ENCODE measurements around the gene STK39.

The STK39 gene

DNA sequence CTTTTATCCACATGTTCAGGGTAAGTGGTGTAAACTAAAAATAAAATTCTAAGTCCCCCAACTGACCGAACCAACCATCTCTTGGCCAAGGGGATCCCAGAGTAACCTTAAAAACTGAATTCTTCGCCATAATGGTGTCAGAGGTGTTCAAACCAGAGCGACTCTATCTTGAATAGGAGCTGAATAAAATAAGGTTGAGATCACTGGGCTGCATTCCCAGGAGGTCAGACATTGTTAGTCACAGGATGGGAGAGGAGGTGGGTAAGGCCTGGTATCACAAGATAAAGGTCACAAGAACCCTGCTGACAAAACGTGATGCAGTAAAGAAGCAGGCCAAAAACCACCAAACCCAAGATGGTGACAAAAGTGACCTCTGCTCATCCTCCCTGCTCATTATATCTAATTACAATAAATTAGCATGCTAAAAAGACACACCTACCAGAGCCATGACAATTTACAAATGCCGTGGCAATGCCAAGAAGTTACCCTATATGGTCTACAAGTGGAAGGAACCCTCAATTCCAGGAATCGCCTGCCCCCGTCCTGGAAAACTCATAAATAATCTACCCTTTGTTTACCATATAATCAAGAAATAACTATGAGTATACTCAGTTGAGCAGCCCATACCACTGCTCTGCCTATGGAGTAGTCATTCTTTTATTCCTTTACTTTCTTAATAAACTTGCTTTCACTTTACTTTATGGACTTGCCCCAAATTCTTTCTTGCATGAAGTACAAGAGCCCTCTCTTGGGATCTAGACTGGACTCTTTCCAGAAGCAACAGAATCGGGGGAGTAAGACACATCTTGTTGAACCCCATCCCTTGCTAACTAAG, 302.4 kb downstream of the STK39 start:
- no peak for DNase-seq

DNA sequence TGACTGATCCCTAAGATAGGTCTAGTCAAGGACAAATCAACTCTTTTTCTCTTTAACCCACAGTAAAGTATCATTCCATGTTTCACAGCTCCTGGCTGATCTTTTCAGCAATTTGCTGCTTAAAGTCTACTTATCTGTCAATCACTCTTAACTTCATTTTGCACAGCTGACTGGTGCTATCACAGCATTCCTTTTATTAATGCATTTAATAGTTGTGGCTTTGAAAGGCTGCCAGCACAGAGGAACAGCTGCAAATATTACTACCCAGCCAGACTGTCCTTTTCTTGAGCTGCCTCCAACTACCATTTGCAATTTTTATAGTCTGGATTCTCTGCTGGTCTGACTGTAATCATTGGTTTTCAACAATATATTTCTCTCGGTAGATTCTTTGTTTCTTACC, 303.5 kb downstream of the STK39 start:
- no peak for DNase-seq

DNA sequence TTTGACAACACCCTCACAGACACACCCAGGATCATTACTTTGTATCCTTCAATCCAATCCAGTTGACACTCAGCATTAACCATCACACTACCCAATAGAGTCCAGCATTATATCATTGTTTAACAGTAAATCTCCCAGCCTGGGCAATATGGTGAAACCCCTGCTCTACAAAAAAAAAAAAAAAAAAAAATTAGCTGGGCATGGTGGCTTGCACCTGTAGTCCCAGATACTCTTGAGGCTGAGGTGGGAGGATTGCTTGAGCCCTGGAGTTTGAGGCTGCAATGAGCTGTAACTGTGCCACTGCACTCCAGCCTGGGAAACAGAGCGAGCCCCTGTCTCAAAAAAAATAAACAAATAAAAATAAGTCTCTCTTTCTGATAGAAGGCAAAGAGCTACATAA, 304.0 kb downstream of the STK39 start:
- no peak for DNase-seq

DNA sequence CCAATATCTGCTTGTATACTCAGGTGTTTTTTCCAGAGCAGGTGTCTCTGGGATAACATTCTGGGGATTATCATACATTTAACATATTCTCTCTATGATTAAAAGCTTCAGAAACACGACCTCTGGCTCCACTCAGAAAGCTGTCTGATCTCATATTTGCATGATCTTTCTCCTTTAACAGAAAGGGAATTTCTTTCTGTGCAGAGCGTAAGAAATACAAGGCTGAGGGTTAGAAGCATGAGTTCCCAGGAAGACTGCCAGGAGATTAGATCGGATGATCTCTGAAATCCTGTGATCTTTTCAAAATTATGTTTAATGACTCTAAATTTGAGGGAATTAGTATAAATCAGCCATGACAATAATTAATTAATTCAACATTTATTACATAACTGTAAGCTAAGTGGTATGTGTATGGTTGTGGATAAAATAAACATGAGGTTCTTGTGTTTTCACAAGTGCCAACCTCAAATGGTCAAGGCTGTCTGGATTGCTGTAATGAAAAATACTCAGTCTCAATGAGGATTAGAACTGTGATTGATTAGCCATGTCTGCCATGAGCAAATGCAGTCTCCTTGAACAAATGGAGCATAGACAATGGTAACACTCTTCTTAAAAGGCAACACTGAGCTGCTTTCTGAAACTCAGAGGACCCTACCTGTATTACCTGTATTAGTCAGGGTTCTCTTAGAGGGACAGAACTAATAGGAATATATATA, 304.9 kb downstream of the STK39 start:
- no peak for DNase-seq

DNA sequence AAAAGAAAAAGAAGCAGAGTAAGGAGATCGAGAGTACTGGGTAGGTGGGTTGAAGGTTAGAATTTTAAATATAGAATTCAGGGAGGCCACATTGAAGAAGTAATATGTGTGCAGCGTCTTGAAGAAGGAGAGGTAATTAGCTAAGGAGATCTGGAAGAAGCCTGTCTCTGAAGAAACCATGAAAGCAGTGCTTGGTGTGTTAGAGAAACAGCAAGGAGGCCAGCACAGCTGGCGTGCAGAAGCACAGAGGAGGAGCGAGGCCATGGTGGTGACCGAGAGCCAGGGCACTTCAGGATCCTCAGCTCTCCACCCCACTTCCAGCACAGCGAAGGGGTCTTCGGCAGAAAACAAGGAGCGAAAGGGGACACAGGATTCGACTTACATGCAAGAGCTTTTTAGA, 305.8 kb downstream of the STK39 start:
- DNase-seq, result no peak

DNA sequence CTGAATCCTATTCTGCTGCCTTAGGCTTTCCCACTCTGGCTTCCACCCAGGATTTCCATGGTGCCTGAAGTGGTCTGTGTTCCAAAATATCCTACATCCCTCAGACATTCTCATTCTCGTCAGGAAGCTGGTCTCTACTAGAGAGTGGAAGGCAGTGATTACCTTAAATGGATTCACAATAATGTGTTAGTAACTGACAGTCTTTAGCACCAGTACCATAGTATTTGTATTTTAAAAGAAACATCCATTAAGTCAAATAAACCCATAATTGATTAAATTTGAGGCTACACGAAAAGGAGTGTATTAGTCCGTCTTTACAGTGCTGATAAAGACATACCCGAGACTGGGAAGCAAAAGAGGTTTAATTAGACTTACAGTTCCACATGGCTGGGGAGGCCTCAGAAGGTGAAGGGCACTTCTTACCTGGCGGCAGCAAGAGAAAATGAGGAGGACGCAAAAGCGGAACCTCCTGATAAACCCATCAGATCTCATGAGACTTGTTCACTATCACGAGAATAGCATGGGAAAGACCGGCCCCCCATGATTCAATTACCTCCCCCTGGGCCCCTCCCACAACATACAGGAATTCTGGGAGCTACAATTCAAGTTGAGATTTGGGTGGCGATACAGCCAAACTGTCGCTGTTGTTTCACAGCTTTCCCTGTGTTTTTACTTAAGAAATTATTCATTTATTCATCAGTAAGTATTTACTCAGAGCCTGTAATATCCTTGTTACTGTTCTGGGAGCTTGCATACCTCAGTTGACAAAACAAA, 306.5 kb downstream of the STK39 start:
- DNase-seq, result no peak

DNA sequence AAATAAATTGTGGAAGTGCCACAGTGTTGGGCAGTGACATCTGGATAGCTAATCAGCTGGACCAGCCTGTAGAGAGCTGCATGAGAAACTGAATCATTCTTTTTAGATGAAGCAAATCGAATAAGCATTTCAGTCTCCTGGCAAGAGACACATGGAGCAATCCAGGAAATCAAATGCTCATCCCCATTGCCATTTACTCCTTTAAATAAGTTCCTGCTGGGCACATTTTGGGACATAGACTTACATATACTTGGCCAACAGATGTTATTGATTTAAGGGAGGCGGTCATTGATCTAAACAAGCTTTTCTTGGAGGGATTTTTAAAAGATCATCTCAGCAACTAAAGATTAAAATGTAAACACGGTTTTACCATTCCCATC, 307.1 kb downstream of the STK39 start:
- no peak for DNase-seq

DNA sequence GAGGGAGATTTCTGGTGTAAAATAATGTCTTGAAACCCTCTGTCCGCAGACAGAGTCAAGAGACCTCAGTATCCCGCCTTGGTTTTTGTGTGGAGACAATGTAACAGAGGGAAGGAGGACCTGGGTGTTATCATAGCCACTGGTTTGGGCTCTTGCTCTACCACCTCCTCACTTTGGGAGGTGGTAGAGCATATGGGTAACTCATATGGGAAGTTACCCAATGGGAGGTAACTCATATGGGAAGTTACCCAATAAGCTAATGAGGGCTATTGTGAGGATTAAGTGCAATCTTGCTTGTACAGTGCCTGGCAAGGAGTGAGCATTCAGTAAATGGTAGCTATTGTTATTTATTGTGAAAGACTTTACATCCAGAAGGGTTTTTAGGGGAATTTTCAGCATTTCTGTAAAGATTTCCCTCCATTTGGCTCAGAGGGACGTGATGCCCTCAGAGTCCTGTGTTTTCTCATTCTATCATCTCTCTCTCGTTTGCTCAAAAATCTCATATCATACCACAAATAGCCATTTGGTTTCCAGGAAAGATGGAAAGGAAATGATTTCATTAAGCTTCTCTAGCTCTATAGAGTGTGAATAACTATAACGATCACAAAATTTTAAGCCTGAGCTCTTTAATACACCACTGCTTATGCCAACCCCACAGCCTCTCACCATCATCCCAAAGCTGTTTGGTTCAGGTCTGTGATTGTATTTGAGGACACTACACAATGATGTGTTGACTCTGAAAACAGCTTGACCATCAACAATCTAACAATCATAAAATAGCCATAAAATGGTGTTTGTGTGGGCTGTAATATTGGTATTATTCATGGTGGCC, 307.7 kb downstream of the STK39 start:
- no peak for DNase-seq

DNA sequence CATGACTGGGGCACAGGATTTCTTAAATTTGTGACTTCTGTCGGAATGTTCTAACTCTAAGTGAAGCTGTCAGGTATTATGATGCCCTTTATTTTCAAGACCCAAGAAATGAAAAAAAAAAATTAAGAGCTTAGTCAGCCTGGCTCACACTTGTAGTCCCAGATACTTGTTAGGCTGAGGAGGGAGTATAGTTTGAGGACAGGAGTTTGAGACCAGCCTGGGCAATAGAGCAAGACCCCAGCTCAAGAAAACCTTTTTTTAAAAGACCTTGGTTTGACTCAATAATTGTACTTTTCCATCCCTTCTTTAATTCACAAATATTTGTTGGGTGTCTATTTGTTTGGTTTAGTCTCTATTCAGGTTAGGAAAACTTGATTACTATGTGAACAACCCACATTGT, 310.0 kb downstream of the STK39 start:
- no peak for DNase-seq

DNA sequence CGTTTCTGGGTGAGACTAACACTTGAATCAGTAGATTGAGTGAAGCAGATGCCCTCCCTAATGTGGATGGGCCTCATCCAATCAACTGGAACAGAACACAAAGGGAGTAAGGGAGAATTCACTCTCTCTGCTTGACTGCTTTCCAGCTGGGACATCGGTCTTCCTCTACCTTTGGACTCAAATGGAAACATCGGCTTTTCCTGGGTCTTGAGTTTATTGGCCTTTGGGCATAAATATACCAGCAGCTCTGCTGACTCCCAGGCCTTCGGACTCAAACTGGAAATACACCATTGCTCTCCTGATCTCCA, 311.6 kb downstream of the STK39 start:
- DNase-seq, result no peak

DNA sequence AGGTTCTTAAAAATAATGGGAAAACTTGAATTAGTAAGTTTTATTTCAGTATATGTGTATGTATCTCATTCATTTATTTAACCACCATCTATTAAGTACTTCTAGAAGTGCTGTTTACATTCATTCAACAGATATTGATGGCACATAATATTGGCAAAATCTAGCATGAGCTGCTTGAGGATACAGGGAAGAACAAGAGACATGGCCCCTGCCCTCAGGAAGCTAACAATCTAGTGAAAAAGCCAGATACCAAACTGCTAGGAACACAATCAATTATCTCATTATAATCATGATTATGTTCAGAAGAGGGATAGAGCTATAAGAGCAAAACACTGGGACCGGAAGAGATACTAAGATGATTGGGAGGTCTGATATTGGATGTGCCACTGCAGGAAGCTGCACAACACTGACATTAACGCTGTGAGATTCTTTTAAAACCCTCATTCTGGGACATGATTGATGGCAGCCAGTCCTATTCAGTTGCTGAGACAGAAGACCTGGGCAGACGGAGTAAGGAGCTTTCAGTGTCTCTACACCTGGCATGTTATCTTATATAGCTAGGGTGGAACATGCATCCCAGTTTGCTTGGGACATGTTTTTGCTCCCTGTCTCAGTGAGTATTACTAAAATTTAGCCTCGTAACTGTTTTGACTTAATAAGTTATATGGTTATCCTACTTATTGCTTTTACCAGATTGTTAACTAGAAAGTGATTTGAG, 314.1 kb downstream of the STK39 start:
- DNase-seq, result no peak

DNA sequence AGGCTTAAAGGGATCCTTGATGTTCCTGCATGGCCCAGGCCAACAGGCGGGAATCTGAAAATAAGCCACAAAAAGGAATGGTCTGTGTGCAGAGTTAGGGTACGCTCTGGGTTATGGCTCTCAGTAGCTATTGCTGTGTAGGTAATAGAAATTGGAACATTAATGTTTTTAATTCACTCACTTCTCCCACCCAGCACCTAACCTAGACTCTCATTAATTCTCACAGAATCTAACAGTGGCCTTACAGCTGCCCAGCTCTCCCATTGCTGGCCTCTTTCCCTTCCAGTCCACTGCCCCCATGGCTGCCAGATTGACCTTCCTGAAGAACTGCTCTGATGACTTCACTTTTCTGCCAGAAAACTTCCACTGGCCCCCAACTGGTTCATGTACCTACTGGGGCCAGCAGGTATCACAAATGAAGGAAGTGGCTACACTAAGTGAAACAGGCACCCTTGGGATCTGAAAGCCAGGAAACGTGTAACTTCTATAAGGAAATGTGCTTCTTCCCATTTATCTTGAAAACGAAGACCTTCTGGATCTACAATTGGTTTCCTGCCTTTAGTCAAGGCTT, 315.2 kb downstream of the STK39 start:
- DNase-seq, result no peak

DNA sequence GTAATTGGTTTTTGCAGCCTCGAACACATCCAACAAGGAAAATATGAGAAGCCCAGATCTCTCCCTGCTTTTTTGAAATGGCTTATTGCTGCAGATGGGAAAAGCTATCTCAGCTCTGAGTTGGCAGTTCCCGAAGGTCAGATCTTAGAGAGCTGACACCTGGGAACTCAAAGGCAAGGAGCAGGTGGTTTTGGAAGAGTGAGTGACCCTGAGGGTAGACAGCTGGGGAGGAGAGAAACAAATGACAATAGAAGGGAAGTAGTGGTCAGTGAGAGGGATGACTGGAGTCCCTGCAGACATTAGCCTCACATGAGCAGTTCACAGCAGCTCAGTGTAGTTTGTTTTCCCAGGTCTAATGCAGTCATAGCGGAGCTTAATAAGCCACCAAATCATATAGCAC, 317.9 kb downstream of the STK39 start:
- DNase-seq, result no peak

DNA sequence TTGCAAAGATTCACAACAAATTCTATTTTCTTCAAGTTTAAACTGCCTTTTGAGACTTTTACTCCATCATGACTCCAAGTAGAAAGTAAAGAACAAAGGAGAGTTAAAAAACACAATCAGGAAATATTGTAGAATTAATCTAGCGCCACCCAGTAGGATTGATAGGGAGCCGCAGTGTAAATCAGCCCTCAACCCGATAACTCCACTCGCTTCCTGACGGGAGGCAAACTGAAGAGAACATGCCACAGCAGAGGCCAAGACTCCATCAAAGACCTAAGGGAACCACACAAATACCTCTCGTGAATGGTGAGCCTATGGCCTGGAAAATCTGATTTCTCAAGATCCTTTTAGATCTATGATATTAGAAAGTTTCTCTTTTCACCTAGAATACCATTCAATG, 319.0 kb downstream of the STK39 start:
- DNase-seq, result no peak

DNA sequence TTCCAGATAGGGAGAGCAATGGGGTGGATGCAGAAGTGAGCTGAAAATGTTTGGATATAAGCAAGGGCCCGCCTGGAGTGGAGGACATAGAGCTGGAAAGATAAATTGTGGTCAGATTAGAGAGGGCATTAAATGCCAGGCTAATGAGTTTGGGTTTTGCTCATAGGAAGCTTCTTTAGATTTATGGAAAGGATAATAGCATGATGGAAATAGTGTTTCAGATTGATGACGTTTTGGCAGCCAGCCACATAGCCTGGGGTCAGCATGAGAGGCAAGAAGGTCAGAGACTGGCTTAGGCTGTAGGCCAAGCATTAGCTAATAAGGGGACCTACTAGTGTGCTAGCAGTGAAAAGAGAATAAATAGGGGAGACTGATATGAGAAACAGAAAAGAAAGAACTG, 321.6 kb downstream of the STK39 start:
- DNase-seq, result no peak

DNA sequence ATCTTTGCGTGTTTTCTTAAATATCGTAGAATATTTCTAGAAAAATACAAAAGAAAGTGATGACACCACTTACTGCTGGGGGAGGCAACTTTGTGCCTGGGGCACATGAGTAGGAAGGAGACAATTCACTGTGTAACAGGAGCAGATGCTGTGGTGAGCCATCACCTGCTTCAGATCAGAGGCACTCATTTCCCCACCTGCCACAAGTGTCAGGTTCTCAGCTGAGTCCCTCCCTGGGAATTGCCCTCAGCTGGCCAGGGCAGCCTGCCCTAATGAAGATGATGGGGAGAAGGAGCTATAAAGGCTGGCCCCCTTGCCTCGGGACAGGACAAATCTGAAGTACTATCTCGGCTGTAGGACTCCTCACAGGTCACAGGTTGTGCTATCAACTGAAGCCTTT, 322.8 kb downstream of the STK39 start:
- no peak for DNase-seq

DNA sequence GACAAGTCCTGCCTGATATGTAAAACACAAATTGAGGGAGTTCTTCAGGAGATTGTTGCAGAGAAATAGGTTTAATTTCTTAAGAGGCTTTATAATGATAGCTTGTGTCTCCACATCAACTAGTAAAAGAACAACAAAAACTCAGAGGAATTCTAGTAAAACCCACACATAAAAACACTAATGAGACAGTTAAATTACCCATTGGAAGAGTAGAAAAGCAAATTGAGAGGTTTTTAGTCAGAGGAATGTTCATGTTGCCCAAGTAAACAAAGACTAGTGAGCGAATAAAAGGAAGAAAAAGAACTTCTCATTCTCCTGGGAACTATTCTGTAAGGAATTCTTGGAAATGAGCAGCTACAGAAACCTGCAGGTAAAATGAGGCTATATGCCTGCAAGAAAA, 330.6 kb downstream of the STK39 start:
- DNase-seq, result no peak

DNA sequence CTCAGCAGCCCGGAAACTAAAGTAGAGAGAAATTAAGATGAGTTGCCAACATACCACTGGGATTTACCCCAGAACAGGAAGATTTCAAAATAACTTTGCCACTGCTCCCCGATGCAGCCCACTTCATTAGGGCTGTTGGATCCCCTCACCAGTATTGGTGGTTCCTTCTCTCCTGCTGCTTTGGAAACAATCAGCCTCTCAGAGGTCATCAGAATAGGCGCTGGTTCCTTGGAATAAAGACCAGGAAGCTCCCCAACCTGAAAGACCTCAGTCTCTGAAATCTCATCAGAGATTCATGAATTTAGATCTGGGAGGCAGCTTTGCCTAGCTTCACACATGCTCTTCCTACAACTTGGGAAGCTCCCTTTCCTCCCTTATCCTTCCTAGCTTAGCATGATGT, 332.4 kb downstream of the STK39 start:
- no peak for DNase-seq

DNA sequence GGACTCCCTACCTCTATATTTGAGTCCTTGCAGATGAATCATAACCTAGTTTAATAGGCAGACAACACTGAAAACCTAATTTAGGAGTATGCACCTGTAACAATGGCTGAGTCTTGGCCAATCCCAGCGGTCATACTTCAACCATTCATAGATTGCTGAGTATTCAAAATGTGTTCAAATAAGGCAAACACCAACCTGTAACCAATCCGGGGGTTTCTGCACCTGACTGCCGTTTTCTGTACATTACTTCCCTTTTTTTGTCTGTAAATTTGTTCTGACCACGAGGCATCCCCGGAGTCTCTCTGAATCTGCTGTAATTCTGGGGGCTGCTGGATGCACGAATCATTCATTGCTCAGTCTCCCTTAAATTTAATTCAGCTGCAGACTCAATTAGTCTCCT, 338.6 kb downstream of the STK39 start:
- DNase-seq, result no peak

DNA sequence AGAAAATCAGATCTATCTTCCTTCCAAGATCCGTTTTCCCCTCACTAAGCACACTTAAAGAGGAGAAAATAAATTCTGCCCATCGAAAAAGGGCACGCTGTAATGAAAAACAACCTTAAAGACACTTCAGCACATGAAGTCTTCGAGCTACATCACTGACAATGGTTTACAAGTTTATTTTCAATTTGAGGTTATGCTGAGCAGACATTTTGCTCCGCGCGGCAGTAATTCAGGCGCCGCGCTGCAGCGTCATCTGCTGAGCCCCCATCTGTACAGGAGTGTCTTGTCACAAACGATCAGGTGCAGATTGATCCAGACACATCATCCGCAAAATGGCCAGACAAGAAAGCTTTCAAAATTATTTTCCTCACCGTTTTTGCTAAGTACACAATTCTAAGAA, 341.7 kb downstream of the STK39 start:
- no peak for DNase-seq

All from SW 1271 (cell line).